ENCODE results near the gene PPCDC.
"Not testable (repeated sequence)": the region's sequence is repeated elsewhere in the genome, so short reads cannot be mapped to it uniquely, and the experiment has no call there.

Gene PPCDC

GRCh38 chr15:75067123-75067830 is 43.9 kb downstream of the PPCDC start:
- DNase-seq (ENCODE audit: low read depth in 2 of 2) = peak in 1 of 2 experiments; percentile 18

GRCh38 chr15:75068748-75069147 is 45.4 kb downstream of the PPCDC start:
- no peak for DNase-seq (ENCODE audit: low read depth in 2 of 2)

- DNase-seq (ENCODE audit: low read depth in 2 of 2) = no peak
These were observed 46.0 kb downstream of the PPCDC start for GRCh38 chr15:75069301-75069925.

- no peak for DNase-seq (ENCODE audit: low read depth in 2 of 2)
These were observed 47.3 kb downstream of the PPCDC start for GRCh38 chr15:75070674-75071073.

GRCh38 chr15:75073197-75073596 is 49.8 kb downstream of the PPCDC start:
- DNase-seq (ENCODE audit: low read depth in 2 of 2) = no peak

- no peak for DNase-seq (ENCODE audit: low read depth in 2 of 2)
These were observed 52.9 kb downstream of the PPCDC start for GRCh38 chr15:75076277-75076676.

- not testable (repeated sequence) for DNase-seq (ENCODE audit: low read depth in 2 of 2)
These were observed 54.2 kb downstream of the PPCDC start for GRCh38 chr15:75077551-75077961.

GRCh38 chr15:75081150-75081549 is 57.8 kb downstream of the PPCDC start:
- no peak for DNase-seq (ENCODE audit: low read depth in 2 of 2)

- DNase-seq (ENCODE audit: low read depth in 2 of 2) = no peak
These were observed 59.3 kb downstream of the PPCDC start for GRCh38 chr15:75082689-75083088.

- not testable (repeated sequence) for DNase-seq (ENCODE audit: low read depth in 2 of 2)
These were observed 62.3 kb downstream of the PPCDC start for GRCh38 chr15:75085708-75086107.

- DNase-seq (ENCODE audit: low read depth in 2 of 2) = no peak
These were observed 66.3 kb downstream of the PPCDC start for GRCh38 chr15:75089456-75090387.

- DNase-seq (ENCODE audit: low read depth in 2 of 2) = no peak
These were observed 67.0 kb downstream of the PPCDC start for GRCh38 chr15:75090388-75090734.

- DNase-seq (ENCODE audit: low read depth in 2 of 2) = no peak
These were observed 68.4 kb downstream of the PPCDC start for GRCh38 chr15:75091814-75092213.

- DNase-seq (ENCODE audit: low read depth in 2 of 2) = not testable (repeated sequence)
These were observed 71.6 kb downstream of the PPCDC start for GRCh38 chr15:75094961-75095478.

- DNase-seq (ENCODE audit: low read depth in 2 of 2) = no peak
These were observed 72.2 kb downstream of the PPCDC start for GRCh38 chr15:75095594-75095993.

- DNase-seq (ENCODE audit: low read depth in 2 of 2) = no peak
These were observed 74.5 kb downstream of the PPCDC start for GRCh38 chr15:75097939-75098338.

GRCh38 chr15:75098404-75098803 is 75.0 kb downstream of the PPCDC start:
- no peak for DNase-seq (ENCODE audit: low read depth in 2 of 2)
